Measurements from ENCODE around the gene JMJD8. TPM values are rescaled to one million over a fixed set of nuclear protein-coding genes. Genes with fewer than 3 reads are reported as not detected.

Gene JMJD8
- total RNA-seq, 1 donor from 2014 or later: 158 TPM

DNA sequence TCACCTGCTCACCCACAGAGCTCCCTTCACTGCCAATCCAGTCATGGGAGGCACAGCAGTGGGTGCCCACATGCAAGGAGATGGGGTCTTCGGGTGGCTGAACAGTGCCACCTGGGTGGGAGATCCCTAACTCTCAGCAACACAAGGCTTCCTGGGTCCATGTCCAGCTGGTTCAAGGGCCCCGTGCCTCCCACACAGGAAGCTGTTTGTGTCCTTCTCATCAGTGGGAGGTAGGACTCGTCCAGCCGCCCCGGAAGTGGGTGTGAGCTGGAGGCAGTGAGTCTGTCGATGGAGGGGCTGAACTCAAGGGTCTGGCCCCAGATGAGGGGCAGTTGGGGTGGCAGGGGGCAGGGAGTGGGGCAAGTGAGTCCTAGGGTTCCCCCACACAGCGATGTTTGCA lies 19.9 kb upstream of the JMJD8 start:
- TF ChIP-seq, protein P1, sequence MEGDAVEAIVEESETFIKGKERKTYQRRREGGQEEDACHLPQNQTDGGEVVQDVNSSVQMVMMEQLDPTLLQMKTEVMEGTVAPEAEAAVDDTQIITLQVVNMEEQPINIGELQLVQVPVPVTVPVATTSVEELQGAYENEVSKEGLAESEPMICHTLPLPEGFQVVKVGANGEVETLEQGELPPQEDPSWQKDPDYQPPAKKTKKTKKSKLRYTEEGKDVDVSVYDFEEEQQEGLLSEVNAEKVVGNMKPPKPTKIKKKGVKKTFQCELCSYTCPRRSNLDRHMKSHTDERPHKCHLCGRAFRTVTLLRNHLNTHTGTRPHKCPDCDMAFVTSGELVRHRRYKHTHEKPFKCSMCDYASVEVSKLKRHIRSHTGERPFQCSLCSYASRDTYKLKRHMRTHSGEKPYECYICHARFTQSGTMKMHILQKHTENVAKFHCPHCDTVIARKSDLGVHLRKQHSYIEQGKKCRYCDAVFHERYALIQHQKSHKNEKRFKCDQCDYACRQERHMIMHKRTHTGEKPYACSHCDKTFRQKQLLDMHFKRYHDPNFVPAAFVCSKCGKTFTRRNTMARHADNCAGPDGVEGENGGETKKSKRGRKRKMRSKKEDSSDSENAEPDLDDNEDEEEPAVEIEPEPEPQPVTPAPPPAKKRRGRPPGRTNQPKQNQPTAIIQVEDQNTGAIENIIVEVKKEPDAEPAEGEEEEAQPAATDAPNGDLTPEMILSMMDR (IDR thresholded peaks at IDR 0.05): no peak

DNA sequence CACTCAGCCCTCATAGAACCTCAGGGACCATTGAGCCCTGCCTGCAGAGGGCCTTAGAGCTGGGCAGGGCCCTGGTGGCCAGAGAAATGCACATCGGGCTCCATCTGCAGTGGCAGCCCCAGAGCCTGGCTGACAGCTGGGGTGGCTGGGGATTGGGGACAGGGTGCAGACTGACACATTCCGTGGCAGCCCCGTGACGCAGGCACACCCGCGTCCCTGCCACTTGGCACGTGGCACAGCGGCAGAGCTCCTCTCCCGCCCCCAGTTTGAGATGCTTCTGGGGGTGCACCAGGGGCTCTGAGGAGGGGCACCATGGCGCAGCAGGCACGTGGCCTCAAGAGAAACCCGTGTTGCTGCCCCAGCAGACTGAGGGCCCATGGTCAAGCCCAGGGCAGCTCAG lies 19.3 kb upstream of the JMJD8 start:
- Histone ChIP-seq H3K4me1 (peaks cover 0 to 3% of the 10 kb centered on the region in 2 donors), H3K27me3 (peaks cover 33% of the 10 kb centered on the region), H3K4me3 (no peak overlapping the region), H3K27ac (no peak overlapping the region), H3K9me3 (no peaks in the 10 kb centered on the region), H3K36me3 (no peaks in the 10 kb centered on the region)
- intact Hi-C loops (cut with DNase I): no loop called here
- no peak for DNase-seq (ENCODE audit: low spot score in 2 of 2)
- TF ChIP-seq, protein P1 (IDR thresholded peaks at IDR 0.05): no peak

More for the DNA sequence above, 19.9 kb upstream of the JMJD8 start:
- Histone ChIP-seq H3K9me3 (no peaks in the 10 kb centered on the region), H3K27ac (no peak overlapping the region), H3K27me3 (peaks cover 33% of the 10 kb centered on the region), H3K4me3 (no peak overlapping the region), H3K4me1 (peaks cover 0 to 3% of the 10 kb centered on the region in 2 donors), H3K36me3 (no peaks in the 10 kb centered on the region)
- DNase-seq (ENCODE audit: low spot score in 2 of 2): no peak
- intact Hi-C loops (cut with DNase I): no loop called here

DNA sequence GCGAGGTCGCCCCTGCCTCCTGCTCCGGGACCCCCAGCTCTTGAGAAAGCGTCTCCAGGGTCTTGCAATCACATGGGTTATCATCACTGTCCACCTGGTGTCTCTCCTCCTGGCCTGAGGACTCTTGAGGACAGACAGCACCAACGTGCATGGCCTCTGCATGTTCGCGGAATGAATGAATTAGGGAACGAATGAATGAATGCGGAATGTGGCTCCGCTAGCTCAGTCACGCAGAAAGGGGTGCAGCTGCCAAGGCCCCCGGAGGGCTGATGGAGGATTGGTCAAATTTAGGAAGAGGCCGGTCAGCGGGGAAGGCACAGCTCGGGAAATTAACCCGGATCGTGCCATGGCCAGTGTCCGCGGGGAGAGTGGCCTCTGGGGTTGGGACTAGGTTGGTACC lies 18.2 kb upstream of the JMJD8 start:
- no peaks in the 10 kb centered on the region for H3K9me3 ChIP-seq
- H3K4me1 ChIP-seq: peaks cover 0 to 3% of the 10 kb centered on the region in 2 donors
- no peaks in the 10 kb centered on the region for H3K36me3 ChIP-seq
- intact Hi-C loops (cut with DNase I): no loop called here
- no peak overlapping the region for H3K27ac ChIP-seq
- H3K4me3 ChIP-seq: no peak overlapping the region
- peaks cover 33% of the 10 kb centered on the region for H3K27me3 ChIP-seq
- TF ChIP-seq, protein P1 (IDR thresholded peaks at IDR 0.05): no peak
- no peak for DNase-seq (ENCODE audit: low spot score in 2 of 2)

DNA sequence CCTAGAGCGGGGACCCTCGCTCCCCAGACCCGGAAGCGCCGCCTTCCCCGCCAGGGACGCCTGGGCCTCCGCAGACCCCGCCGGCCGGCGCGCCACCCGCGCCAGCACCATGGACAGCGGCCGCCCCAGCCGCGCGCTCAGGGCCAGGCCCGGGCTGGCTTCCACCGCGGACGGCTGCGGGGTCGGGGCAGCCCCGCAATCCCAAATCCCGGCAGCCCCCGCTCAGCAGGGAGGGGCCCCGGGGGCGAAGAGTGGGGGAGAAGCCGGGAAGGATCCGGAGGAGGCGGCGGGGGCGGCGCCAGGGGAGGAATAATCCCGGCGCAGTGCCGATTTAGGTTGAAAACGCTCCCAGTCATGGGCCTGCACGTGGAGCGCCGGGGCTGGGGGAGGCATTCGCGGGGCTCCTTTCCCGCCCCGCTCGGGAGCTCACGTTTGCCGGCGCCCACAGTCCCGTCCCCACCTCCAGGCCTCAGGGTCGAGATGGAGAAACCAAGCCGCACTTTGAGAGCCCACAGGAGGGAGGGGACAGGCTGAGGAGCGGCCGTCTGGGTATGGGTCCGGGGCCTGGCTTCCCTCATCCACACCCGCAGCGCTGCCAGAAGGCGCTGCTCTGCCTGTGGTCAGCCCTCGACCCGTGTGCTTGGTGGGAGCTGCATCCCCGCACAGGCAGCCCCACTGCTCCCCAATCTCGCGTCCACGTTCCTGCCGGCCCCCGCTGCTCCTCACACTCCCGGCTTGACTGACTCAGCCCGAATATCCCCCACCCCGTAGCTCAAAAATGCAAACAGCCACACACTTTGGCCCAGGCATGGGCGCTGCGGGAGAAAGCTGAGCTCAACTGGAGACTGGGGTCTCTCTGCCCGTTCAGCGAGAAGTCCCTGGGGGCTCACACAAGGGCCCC lies 16.8 kb upstream of the JMJD8 start:
- Histone ChIP-seq H3K27ac (no peak overlapping the region), H3K27me3 (peaks cover 29% of the 10 kb centered on the region), H3K4me1 (peaks cover 0 to under 1% of the 10 kb centered on the region in 2 donors), H3K36me3 (no peaks in the 10 kb centered on the region), H3K4me3 (no peak overlapping the region), H3K9me3 (no peaks in the 10 kb centered on the region)
- TF ChIP-seq, protein P1 (IDR thresholded peaks at IDR 0.05): no peak
- intact Hi-C loops (cut with DNase I): no loop called here
- DNase-seq (ENCODE audit: low spot score in 2 of 2): no peak

DNA sequence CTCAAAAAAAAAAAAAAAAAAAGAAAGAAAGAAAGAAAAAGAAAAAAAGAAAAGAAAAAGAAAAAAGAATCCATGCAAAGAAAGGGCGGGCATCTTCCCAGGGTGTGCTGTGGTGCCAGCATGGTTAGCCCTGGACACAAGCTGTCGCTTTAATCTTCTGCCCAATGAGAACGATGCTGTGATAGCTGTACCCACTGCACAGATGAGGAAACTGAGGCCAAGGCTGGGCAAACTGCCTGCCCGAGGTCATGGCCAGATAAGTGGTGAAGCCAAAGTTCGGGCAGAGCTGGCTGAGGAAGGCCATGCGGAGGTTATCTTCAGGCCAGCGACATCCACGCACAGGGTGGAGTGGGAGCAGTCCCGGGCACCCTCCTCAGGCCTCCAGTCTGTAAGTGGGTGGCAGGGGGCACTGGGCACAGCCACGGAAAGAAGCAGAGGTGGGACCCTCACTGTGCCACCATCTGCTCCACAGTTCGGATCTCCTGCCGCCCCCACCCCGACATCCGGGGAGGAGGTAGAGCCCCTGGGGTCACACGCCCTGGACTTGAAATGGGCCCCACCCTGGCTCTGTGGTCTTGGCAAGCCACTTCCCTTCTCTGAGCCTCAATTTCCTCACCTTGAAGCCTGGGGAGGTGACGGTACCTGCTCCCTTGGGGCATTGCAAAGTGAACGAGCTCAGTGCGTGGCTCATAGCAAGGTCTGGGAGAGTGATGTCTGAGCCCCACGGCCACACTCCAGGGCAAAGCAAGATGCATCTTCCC lies 15.0 kb upstream of the JMJD8 start:
- no peak for DNase-seq (ENCODE audit: low spot score in 2 of 2)
- Histone ChIP-seq H3K27me3 (peaks cover 38% of the 10 kb centered on the region), H3K27ac (no peak overlapping the region), H3K4me3 (no peak overlapping the region), H3K9me3 (no peaks in the 10 kb centered on the region), H3K4me1 (peaks cover 6 to 7% of the 10 kb centered on the region in 2 donors), H3K36me3 (no peaks in the 10 kb centered on the region)
- intact Hi-C loops (cut with DNase I): no loop called here
- TF ChIP-seq, protein P1 (IDR thresholded peaks at IDR 0.05): no peak
